ENCODE measurements around the gene CBX4.

Gene CBX4

DNA sequence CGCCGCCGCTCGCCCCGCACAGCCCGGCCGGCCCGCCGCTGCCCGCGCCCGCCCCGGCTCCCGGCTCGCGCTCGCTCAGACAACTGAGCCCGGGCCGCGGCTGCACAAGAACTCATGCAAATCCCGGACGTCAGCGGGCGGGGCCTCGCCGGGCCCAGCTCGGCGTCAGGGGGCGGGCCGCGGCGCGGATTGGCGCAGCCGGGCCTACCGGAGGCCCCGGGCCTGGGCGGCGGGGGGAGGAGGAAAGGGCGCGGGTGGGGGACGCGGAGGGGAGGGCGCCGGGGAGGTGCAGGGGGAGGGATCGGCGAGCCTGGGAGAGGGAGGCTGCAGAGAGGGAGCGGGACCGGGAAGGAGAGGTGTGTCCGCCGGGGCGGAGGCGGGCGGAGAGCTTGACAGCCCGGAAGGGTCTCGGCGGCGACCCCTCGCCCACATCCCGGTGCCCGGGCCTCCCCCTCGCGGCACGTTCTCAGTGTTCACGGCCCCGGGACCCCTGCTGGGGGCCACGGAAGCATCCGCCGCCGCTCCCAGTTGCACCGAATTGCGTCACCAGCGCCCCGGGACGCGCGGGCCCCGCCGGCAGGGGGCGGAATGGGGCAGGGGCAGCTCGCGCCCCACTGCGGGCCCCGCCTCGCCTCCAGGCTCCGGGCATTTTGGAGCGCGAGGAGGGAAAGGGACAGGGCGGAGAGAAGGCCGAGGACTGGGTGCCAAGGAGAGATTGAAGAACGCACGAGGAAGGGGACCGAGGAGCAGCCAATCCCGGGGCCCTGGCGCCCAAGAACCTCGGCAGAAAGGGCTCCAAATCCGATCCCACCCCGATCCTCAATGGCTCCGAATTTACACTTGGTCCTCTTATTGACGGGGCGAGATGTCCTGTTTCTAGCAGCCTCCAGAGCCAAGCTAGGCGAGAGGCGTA is at the start of gene CBX4:
Gene CBX4, minus strand, starts transcription at position 85 of the 913 bp plus-strand sequence. CDS start 189 bp downstream, outside the sequence.
- DNase-seq (ENCODE audit: low read depth in 2 of 2), result peak; percentile 87 to 88

DNA sequence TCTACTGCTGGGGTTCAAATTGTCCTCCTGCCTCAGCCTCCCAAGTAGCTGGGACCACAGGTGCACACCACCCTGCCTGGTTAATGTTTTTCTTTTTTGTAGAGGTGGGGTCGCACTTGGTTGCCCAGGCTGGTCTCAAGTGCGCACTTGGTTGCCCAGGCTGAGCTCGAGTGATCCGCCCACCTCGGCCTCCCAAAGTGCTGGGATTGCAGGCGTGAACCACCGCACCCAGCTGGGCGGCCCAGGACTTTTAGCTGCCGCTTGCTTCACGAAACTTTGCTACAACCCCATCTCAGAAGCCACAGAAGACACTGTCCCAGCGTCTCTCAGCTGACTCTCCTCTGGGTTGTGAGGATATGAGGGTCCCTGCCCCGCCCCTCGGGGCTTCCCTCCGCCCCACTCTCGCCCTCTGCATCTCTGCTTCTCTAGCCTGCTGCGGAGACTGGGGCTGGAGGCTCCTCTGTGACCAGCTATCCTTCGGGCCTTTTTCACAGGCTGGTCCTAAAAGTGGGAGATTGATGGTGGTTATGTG is 48.8 kb upstream of the CBX4 start:
- no peak for DNase-seq (ENCODE audit: low read depth in 2 of 2)

DNA sequence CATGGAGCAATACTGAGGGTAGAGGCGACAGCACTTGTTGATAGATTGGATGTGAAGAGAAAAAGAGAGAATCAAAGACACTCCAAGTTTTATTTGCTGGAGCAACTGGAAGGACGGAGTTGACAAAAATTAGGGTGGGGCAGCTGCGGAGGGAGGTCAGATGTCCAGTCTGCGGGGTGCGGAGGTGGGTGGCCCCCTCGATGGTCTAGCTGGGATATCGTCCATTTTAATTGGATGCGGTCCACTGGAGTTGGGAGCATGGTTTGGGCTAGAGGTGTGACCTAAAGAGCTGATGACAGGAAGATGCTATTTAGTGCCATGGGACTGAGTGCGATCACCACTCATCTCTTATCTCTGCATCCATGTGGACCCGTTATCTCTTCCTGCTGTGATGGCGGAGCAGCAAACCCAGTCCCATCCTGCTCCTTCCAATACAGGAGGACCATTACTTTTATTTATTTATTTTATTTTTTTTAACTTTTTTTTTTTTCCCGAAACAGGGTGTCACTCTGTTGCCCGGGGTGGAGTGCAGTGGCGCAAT is 48.3 kb upstream of the CBX4 start:
- no peak for DNase-seq (ENCODE audit: low read depth in 2 of 2)

DNA sequence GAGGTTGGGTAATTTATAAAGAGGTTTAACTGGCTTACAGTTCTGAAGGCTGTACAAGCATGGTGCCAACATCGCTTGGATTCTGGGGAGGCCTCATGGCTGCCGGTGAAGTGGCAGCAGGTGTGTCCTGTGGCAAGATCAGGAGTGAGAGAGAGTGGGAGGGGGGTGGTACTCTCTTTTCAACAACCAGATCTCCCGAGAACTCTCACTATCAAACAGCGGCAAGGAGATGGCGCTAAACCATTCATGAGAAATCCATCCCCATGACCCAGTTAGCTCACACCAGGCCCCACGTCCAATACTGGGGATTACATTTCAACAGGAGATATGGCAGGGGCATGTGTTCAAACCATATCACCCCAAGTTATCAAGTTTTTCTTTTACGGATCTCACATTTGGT is 44.0 kb upstream of the CBX4 start:
- DNase-seq (ENCODE audit: low read depth in 2 of 2), result no peak

DNA sequence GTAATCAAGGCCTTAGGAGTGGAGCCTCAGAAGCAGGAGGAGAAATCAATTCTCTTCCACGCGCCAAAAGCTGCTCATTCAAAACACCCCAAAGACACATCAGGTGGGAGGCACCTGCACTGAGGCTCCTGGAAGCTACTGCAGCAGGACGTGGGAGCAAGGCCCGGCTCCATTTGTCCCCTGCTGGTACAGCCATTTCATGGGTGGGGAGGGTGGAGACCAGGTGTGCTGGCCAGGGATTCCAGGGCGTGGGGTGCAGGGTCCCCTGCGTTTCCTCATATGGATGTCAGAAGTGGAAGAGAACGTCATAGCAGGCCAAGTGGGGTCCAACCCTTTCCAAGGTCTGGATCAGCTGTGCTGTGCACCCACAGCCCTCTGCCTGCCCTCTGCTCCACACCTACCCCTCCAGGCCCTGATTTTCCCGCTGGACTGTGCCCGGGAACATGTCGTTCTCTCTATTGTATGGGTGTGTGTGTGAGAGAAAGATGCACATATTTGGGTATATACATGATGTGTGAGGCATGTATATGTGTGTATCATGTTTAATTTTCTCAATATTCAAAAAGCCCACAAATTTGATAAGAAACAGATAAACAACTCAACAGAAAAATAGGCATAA is 39.2 kb upstream of the CBX4 start:
- no peak for DNase-seq (ENCODE audit: low read depth in 2 of 2)

DNA sequence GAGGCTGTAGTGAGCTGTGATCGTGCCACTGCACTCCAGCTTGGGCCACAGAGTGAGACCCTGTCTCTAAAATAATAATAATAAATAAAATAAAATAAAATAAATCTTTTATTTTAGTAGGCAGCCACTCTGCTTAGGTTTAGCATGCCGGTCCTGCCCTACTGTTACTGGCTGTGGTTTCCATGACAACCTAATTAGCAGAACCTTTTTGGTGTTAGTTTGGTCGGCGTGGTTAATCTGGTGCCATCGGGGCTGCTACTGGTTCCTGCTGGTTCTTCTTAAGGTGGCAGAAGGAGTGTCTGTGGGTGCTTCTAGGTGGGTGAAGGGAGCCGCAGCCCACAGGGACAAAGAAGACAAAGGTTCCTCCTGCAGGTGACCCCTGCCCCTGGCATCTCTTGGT is 37.8 kb upstream of the CBX4 start:
- DNase-seq (ENCODE audit: low read depth in 2 of 2), result no peak

DNA sequence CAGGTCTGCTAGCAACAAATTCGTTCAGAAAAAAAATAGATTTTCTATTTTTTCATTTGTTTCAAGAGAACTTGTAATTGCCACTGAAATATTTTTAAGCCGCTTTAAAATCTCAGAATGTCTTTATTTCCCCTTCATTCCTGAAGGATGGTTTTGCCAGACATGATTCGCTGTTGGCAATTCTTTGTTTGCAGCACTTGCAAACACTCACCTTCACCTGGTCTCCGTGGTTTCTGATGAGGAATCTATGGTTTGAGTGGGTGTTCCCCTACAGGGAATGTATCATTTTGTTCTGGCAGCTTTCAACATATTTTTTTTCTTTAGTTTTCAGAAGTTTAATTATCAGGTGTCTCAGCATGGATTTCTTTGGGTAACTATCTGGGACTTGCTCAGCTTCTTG is 36.3 kb upstream of the CBX4 start:
- no peak for DNase-seq (ENCODE audit: low read depth in 2 of 2)

DNA sequence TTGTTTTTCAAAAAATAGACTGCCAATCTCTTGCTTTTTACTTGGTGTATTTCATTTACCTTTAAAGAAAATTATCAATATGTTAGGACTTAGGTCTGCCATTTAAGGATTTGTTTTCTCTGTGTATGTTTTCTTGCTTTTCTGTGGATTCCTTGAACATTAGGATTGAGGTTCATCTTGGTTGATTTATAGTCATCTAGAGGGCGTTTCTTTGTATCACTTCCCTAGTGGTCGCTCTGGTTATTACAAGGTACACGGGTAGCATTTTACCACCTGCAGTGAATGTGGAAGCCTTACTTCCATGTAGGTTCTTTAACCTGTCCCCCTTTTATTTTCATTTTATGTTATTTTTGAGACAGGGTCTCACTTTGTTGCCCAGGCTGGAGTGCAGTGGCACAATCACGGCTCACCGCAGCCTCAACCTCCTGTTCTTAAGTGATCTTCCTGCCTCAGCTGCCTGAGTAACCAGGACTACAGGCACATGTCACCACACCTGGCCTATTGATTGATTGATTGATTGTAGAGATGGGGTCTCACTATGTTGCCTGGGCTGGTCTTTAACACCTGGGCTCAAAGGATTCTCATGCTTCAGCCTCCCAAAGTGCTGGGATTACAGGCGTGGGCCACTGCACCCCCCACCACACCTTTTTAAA is 35.2 kb upstream of the CBX4 start:
- DNase-seq (ENCODE audit: low read depth in 2 of 2), result no peak

DNA sequence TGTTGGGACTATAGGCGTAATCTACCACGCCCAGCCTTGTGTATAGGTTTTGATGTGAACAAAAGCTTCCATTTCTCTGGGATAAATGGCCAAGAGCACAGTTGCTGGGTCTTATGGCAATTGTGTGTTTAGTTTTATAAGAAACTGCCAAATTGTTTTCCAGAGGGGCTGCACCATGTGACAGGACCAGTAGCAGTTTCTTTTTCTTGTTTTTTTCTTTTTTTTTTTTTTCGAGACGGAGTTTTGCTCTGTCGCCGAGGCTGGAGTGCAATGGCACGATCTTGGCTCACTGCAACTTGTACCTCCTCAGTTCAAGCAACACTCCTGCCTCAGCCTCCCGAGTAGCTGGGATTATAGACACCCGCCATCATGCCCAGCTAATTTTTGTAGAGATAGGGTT is 34.3 kb upstream of the CBX4 start:
- DNase-seq (ENCODE audit: low read depth in 2 of 2), result no peak

DNA sequence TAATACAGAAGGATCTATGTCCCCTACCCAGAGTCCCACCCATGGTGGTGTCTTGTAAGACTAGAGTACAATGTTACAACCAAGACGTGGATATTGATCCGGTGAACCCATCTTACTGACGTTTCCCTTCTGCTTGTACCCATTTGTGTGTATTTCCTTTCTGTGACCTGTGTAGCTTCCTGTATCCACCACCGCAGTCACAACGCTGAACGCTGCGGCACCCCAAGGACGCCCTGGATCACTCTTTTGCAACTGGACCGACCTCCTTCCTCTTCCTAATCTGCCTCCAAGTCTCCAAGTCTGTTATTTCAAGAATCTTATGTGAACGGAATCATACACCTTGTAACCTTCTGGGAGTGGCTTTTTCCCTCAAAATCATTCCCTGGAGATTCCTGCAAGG is 33.5 kb upstream of the CBX4 start:
- DNase-seq (ENCODE audit: low read depth in 2 of 2), result no peak

DNA sequence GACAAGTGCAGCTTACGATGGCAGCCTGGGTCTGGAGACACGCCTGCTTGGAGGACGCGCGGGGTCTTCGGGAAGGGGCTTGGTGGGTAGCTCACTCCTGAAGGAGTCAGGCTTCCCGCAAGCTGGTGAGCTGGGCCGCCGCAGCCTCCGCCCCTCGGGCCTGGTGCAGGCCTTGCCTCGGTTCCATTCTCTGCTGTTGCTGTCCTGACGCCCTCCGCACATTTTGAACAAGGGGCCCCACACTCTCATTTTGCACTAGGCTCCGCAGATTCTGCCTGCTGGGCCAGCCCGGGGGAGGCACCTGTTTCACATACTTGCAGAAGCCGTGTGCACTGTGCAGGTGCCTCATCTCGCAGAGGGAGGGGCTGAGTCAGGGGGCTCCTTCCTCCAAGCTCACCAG is 31.9 kb upstream of the CBX4 start:
- DNase-seq (ENCODE audit: low read depth in 2 of 2), result no peak

DNA sequence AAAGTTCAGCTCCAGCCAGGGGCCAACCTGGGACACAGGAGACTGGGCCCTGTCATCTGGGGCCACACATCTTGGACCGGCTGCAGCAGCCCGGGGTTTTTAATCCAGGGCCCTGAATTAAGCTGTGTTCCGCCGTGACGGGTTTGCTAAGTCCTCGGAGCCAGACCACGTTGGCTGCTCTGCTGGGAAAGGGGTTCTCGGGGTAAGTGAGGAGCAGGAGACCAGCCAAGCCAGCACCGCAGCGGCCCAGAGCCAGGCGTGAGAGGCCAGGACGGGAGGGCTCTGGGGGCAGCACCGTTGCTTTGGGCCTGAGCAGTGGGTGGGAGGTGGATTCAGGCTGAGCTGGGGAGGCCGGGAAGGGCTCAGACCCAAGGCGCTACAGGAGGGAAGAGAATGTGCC is 31.3 kb upstream of the CBX4 start:
- DNase-seq (ENCODE audit: low read depth in 2 of 2), result no peak

DNA sequence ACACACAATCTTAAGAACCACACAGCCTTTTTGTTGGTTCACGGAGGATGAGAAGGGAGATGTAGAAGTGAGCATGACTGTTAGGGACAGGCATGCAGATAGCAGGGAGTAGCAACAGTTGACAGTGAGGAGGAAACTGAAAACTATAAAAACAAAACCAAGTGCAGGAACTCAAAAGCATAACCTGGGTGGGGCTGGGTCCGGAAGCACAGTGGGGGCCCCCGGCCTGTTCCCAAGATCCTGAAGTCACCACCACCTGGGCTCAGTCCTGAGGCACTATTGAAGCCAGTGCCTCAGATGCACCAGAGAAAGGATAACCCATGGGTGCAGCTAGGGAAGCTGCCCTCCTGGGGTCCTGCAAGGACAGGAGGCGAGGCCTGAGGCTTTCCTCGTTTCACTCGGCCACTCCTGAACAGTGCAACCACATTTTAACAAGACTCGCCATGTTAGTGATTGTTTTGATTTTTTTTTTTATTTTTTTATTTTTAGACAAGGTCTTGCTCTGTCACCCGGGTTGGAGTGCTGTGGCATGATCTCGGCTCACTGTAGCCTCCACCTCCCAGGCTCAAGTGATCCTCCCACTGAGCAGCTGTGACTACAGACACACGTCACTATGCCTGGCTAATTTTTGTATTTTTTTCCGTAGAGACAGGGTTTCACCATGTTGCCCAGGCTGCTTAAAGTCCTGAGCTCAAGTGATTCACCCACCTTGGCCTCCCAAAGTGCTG is 27.7 kb upstream of the CBX4 start:
- no peak for DNase-seq (ENCODE audit: low read depth in 2 of 2)

DNA sequence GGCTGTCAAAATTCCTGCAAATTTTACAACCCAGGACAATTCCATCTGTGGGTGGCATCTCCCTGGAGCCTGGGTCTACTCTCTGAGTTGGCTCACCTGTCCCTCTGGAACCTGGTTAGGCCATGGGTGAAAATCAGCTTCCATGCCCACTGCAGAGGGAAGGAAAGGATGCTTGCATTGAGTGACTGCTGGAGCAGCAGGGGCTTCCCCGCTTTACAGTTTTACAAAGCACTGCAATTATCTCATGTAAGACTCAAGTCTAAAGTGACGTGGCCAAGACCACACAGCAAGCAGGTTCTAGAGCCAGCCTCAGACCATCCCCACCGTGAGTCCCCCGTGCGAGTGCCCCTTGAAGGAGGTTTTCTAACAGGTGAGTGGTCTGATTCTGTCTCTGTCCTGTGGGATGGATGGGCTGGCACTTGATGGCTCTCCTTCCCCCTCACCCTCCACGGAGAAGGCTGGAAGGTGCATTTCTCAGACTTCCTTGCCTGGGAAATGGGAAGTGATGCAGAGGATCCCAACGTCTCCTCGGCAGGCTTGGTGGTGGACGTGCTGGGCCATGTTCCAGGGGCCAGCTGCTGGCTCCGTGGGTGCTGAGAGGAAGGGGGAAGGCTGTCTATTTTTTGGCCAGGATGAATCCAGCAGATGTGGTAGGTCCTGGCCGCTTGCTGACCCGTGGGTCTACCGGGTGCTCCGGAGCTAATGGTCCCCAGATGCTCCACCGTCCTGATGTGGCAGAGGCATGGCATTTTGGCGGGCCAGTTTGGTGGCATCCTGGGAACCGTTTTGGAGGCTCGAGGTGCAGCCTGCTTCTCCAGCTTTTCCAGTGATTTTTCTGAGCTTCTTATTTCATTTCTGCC is 26.3 kb upstream of the CBX4 start:
- no peak for DNase-seq (ENCODE audit: low read depth in 2 of 2)

DNA sequence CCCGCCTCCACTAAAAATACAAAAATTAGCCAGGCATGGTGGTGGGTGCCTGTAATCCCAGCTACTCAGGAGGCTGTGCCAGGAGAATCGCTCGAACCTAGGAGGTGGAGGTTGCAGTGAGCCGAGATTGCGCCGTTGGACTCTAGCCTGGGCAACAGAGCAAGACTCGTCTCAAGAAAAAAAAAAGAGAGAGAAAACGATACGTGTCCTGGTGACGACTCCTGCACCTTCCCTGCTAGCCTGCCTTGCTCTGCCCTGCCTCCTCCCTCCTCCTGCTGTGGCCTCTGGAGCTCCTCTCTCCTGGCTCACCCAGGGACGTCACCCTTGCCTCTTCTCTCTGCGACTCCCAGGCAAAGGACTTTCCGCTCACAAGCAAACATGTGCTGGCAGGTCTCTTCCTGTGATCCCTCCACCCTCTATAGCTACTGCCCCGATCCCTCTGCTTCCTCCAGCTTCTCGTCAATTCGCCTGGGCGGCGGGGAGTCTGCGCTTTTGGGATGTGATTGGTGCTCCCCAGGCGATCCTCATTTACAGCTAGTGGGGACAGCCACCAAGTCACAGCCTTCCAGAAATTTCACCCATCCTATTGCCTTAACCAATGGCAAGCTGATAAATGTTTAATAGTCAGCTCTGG is 25.5 kb upstream of the CBX4 start:
- no peak for DNase-seq (ENCODE audit: low read depth in 2 of 2)

DNA sequence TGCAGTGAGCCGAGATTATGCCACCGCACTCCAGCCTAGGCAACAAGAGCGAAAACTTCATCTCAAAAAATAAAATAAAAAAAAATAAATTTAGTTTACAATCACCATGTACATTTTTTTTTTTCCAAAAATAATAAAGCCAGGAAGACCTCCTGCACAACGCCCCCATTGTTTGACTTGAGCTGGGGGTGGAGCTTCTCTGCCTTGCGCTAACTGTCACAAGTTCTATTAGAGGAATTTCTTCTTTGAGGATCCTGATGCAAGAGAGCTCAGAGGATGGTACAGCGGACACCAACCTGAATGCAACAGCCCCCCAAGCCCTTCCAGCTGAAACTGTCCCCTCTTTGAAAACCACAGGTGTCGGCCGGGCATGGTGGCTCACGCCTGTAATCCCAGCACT is 24.9 kb upstream of the CBX4 start:
- no peak for DNase-seq (ENCODE audit: low read depth in 2 of 2)

DNA sequence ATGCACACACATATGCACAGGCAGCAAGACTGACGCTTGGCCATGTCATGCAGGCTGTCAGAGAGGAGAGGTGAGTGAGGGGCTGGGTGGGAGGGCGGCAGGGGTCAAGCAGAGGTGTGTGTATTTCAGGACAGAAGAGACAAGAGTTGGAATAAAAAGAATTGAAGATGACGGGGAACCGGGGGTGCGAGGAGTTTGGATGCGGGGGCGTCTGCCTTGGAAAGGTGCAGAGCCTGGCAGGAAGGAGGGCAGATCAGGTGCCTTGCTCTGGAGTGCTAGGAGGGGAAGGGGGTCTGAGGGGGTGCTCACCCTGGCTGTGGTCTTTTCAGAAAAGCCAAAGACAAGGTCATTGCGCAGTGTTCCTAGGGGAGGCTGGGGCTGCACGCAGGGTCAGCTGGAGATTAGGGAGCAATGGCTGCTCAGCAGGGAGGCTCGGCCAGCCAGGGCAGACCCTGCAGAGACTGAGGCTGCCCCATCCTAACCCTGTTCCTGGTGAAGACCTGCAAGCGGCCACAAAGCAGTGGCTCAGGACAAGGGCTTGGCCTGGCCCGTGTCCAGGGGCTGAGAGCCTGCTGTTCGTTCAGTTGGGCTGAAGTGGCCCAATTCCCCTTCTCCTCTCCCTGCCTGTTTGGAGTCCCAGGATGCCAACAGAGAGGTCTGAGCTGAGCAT is 23.7 kb upstream of the CBX4 start:
- no peak for DNase-seq (ENCODE audit: low read depth in 2 of 2)

DNA sequence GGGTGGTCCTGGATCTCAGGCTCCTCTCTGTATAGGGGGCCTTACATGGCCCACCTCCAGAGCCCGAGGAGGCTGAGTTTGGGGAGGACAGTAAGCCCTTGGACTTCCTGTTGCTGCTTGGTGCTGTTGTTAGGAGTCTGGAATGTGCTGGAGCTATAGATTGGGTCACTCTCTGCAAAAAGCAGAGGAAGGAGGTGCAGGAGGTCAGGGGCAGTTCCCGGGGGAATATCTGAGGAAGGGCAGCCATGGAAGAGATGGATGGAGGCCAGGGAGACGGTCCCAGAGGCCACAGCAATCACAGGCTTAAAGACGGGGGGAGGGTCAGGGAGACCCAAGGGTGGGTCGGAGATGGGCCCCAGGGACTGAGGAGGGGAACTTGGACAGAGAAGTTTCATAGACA is 23.0 kb upstream of the CBX4 start:
- DNase-seq (ENCODE audit: low read depth in 2 of 2), result no peak

DNA sequence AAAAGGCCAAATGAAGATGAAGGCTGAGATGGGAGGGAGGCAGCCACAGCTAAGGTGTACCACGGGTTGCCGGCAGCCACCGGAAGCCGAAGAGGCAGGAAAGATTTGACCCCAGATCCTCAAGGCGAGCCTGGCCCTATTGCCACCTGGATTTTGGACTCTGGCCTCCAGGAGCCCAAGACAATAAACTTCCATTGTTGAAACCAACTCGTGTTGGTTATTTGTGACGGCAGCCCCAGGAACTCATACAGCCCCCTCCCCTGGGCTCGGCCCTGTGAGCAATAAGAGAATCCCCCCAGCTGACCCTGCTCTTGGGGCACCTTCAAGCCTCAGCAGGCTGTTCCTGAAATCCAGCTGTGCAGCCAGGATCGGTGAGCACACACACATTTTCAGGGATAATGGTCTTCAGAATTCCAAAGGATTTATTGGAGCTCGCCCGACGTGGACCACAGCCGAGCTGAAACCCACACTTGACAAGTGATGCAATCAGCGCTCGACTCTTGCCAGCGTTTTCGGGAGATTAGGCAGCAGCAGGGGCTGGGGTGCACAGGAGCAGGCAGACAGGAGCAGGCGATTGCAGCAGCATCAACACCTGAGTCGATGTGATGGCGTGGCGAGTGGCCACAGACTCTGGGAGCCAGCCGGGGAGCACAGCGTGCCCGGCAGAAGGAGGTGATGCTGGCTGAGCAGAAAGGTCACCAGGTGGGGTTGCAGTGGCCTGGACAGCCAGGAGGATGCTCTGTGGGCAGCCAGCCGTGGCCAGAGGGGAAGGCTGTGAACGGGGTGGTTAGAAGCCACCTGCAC is 22.4 kb upstream of the CBX4 start:
- DNase-seq (ENCODE audit: low read depth in 2 of 2), result no peak
